NCI-H146 treated with DMSO at 0.1 percent for 48 hours (cell line): Measurements from ENCODE around the gene PIGU.
"Not testable (repeated sequence)": the region's sequence is repeated elsewhere in the genome, so short reads cannot be mapped to it uniquely, and the experiment has no call there.

Experiments used
- DNase-seq: peaks from one replicate; lab custom pipeline; 2025; ENCODE audit not compliant: unreplicated experiment; lab: John Stamatoyannopoulos, UW

Gene PIGU

GRCh38 chr20:34624629-34625028 is 52.3 kb downstream of the PIGU start:
- peak; percentile 80 for DNase-seq

GRCh38 chr20:34622821-34623451 is 54.0 kb downstream of the PIGU start:
- no peak for DNase-seq

DNA sequence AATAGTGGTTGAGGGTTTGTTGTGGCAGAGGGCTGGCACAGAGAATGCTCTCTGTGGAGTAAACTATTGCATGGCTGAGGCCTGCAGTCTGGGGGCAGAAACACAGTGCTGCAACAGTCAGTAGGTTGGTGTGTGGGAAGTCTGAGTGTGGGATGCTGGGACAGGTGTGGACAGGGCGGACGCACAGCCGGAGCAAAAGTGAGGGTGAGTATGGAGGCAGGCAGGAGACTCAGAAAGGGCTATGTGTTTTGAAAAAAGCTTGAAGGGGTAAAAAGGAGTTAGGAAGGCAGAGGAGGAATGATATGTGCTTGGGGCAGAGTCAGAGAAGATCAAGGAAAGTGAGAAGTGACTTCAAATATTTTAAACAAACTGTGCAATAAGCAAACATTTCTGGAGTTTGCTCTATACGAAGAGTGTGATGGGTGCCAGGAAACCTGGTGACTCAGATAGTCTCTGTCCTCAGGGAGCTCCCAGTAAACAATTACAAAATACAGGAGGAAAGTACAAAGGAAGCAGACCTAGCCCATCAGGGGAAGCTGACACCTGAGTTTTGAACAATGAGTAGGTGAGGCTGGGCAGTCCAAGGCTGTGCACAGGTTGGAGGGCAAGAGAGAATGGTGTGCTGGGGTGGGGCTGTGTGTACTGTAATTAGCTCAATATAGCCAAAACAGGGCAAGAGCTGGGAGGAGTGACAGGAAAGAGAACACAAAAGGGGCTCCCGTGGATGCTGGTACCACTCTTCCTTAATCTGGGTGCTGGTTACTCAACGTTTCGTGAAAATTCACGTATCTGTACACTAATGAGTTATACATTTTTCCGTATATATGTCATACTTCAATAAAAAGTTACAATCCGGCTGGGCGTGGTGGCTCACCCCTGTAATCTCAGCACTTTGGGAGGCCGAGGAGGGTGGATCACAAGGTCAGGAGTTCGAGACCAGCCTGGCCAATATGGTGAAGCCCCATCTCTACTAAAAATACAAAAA is 55.2 kb downstream of the PIGU start:
- no peak for DNase-seq

GRCh38 chr20:34621036-34621343 is 55.9 kb downstream of the PIGU start:
- DNase-seq = no peak

DNA sequence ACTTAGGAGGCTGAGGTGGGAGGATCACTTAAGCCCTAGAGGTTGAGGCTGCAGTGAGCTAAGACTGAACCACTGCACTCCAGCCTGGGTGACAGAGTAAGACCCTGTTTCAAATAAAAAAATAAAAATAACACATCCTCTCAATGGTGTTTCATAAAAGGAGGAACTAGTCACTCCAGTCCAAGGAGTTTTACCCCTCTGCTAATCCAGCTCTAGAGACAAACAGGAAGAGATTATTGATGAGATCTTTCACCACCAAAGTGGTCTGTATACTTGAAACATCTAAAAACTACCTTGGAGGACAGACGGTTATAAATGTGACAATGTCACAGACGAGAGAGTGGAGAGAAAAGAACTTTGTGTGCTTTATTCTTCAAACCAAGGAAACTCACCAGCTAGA is 58.2 kb downstream of the PIGU start:
- DNase-seq = no peak

DNA sequence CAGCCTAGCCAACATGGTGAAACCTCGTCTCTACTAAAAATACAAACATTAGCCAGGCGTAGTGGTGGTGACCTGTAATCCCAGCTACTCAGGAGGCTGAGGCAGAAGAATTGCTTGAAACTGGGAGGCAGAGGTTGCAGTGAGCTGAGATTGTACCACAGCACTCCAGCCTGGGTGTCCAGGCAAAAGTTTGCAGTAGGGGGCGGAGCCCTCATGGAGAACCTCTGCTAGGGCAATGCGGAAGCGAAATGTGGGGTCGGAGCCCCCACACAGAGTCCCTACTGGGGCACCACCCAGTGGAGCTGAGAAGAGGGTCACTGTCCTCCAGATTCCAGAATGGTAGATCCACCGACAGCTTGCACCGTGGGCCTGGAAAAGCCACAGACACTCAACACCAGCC is 60.0 kb downstream of the PIGU start:
- DNase-seq = not testable (repeated sequence)

DNA sequence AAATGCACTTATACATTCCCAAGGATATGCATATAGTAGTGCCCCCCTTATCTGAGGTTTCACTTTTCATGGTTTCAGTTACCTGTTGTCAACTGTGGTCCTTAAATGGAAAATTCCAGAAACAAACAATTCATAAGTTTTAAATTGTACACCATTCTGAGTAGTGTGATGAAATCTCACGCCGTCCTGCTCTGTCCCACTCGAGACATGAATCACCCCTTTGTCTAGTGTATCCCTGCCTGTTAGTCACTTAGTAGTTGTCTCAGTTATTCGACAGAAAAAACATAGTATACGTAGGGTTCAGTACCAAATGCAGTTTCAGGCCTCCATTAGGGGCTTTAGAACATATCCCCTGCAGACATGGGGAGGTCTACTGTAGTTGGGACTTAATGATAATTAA is 61.4 kb downstream of the PIGU start:
- DNase-seq = no peak

GRCh38 chr20:34611976-34612375 is 64.9 kb downstream of the PIGU start:
- DNase-seq = not testable (repeated sequence)

DNA sequence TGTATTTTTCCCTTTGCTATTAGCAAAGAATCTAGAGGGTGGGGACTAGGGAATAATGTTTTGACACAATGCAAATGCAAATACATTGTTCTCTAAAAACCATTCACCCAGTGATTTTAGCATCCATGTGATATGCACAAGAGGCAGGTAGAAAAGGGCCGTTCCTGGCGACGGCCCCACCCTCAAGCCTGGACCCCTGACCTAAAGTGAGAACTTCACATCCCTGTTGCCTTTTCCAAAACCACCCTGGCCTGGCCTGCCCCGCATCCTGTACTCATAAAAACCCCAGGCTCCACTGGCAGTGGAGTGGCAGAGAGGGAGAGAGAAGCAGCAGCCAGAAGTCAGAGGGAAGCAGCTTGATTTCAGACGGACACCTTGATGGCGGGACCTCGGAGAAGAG is 69.8 kb downstream of the PIGU start:
- no peak for DNase-seq

- no peak for DNase-seq
Observed at GRCh38 chr20:34604980-34605788, 71.7 kb downstream of the PIGU start.

GRCh38 chr20:34600892-34601653 is 75.8 kb downstream of the PIGU start:
- no peak for DNase-seq

DNA sequence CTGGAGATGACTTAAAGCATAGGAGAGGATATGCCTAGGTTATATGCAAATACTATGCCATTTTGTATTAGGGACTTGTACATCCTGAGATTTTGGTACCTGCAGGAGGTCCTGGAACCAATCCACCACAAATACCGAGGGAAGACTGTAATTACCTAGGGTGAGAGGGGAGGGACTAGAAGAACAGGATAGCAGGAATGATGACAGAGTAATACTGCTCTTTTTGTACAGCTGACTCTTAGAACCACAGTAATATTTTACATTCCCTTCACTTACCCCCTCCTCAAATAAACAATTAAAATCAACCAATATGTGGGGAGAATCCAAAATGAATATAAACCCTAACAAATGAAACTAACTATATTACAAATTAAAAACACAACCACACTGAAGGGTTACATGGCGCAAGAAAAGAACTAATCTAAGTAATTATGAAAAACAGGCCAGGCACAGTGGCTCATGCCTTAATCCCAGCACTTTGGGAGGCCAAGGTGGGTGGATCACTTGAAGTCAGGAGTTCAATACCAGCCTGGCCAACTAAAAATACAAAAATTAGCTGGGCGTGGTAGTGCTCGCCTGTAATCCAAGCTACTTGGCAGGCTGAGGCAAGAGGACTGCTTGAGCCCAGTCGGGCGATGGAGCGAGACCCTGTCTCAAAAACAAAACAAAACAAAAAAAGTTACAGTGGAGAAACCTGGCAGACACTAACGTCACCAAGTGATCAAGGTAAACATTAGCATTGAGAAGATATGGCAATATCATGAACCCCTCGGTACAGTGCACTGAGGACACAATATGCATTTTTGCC is 81.3 kb downstream of the PIGU start:
- DNase-seq = no peak

- DNase-seq = no peak
Observed at GRCh38 chr20:34586488-34587163, 90.3 kb downstream of the PIGU start.

- no peak for DNase-seq
Observed at GRCh38 chr20:34585019-34585418, 91.9 kb downstream of the PIGU start.

DNA sequence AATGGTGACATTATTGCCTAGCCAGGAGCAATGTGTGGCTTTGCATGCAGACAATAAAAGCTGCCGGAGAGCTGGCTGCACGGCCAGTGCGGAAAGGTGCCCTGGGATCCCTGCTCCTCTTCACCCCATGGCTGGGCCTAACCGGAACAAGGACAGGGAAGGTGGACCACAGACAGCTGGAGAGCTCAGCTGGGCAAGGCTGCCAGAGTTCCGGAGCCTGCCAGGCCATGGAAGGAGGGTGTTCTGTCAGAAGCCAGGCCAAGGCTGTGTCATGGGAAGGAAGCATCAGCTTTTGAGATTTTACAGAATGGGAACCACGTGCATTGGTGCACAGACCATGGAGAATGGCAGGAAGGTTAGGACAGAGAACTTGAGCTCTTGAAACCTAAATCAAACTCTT is 93.3 kb downstream of the PIGU start:
- DNase-seq = no peak

DNA sequence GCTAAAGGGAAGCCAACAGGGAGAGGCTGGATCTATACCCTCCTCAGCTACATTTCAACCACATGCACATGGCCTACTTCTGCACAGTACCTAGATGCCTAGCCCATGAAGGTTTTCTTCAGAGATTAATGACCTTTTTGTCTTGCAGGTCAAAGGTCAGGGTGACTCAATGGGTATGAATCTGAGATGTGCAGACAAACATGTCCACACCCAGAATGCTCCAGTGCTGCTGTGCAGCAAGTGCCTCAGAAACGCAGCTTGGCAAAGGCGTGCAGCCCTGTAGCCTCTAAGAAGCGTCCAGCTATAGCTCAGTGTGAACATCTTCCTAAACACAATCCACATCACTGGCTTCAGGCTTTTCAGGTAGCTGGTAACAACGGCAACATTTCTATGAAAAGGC is 94.0 kb downstream of the PIGU start:
- DNase-seq = no peak

- no peak for DNase-seq
Observed at GRCh38 chr20:34582221-34582620, 94.7 kb downstream of the PIGU start.

- DNase-seq = no peak
Observed at GRCh38 chr20:34581341-34582184, 95.3 kb downstream of the PIGU start.
